Activated T-cell treated with anti-CD3 and anti-CD28 coated beads for 24 hours (primary cell): ENCODE results near the gene CLEC18B.
A peak's percentile ranks its signal among the peaks of the same experiment; 100 is the strongest.
"Not testable (repeated sequence)": the region's sequence is repeated elsewhere in the genome, so short reads cannot be mapped to it uniquely, and the experiment has no call there.

Source experiments
- DNase-seq: peaks from one replicate; pipeline ENCODE4 v3.0.0-alpha.2; 2020; ENCODE audit warnings: low read depth

Gene CLEC18B

GRCh38 chr16:74443624-74444346 is 22.5 kb upstream of the CLEC18B start:
- DNase-seq: not testable (repeated sequence)

GRCh38 chr16:74439685-74440084 is 18.4 kb upstream of the CLEC18B start:
- no peak for DNase-seq

GRCh38 chr16:74438492-74438979 is 17.3 kb upstream of the CLEC18B start:
- DNase-seq: no peak

GRCh38 chr16:74431516-74431915 is 10.2 kb upstream of the CLEC18B start:
- DNase-seq: no peak

- peak; percentile 16 for DNase-seq
These were observed 8.9 kb upstream of the CLEC18B start for GRCh38 chr16:74430036-74430712.

GRCh38 chr16:74428493-74428892 is 7.2 kb upstream of the CLEC18B start:
- not testable (repeated sequence) for DNase-seq

- not testable (repeated sequence) for DNase-seq
These were observed 4.5 kb upstream of the CLEC18B start for GRCh38 chr16:74425751-74426150.

- DNase-seq: not testable (repeated sequence)
These were observed 2.4 kb upstream of the CLEC18B start for GRCh38 chr16:74423721-74424120.

- DNase-seq: not testable (repeated sequence)
These were observed 808 bp upstream of the CLEC18B start for GRCh38 chr16:74422086-74422485.

- not testable (repeated sequence) for DNase-seq
These were observed 156 bp upstream of the CLEC18B start for GRCh38 chr16:74421482-74421785.

GRCh38 chr16:74419811-74420210 is 1.5 kb downstream of the CLEC18B start:
- DNase-seq: not testable (repeated sequence)

GRCh38 chr16:74417897-74418296 is 3.4 kb downstream of the CLEC18B start:
- DNase-seq: not testable (repeated sequence)

GRCh38 chr16:74413920-74414319 is 7.4 kb downstream of the CLEC18B start:
- not testable (repeated sequence) for DNase-seq

GRCh38 chr16:74413485-74413884 is 7.8 kb downstream of the CLEC18B start:
- not testable (repeated sequence) for DNase-seq

GRCh38 chr16:74412775-74413390 is 8.4 kb downstream of the CLEC18B start:
- DNase-seq: not testable (repeated sequence)

- DNase-seq: not testable (repeated sequence)
These were observed 9.0 kb downstream of the CLEC18B start for GRCh38 chr16:74412138-74412774.

- DNase-seq: not testable (repeated sequence)
These were observed 10.3 kb downstream of the CLEC18B start for GRCh38 chr16:74410981-74411380.

GRCh38 chr16:74410057-74410957 is 11.0 kb downstream of the CLEC18B start:
- not testable (repeated sequence) for DNase-seq

- DNase-seq: not testable (repeated sequence)
These were observed 11.9 kb downstream of the CLEC18B start for GRCh38 chr16:74409185-74409981.

- DNase-seq: not testable (repeated sequence)
These were observed 13.9 kb downstream of the CLEC18B start for GRCh38 chr16:74407362-74407705.
